HG03342 (cell line): ENCODE measurements around the gene TTC3.
"Not testable (repeated sequence)": the region's sequence is repeated elsewhere in the genome, so short reads cannot be mapped to it uniquely, and the experiment has no call there.

Experiments
- ATAC-seq: cut with Tn5 transposase; IDR thresholded peaks from one replicate; pipeline ENCODE4 v1.9.1; 2021; ENCODE audit warnings: mild to moderate bottlenecking, moderate library complexity; ENCODE audit not compliant: unreplicated experiment

TTC3 gene

DNA sequence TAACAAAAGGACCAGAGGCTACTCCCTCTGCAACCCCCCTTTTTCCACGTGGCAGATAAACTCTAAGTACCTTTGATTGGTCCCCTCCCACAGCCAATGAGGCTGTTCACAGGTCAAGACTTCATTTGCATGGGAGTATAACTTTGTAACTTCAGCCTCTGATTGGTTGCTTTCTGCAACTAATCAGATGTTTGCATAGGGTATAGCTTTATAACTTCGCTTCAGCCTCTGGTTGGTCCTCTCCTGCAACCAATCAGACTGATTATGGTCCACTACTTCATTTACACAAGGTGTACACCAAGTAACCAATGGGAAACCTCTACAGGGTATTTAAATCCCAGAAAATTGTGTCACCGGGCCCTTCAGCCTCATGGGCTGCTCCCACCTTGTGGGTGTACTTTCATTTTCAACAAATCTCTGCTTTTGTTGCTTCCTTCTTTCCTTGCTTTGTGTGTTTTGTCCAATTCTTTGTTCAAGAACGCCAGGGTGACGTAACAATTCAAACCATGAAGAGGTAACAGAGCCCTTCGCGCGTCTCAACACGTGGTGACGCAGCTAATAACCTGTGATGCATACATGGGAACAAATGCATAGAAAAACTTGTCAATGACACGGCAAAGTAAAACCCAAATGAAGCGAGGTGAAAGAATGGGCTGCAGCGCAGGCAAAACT lies 146.8 kb downstream of the TTC3 start:
- ATAC-seq, result no peak

- ATAC-seq, result peak; percentile 33
Observed at GRCh38 chr21:37220433-37220980, 147.5 kb downstream of the TTC3 start.

DNA sequence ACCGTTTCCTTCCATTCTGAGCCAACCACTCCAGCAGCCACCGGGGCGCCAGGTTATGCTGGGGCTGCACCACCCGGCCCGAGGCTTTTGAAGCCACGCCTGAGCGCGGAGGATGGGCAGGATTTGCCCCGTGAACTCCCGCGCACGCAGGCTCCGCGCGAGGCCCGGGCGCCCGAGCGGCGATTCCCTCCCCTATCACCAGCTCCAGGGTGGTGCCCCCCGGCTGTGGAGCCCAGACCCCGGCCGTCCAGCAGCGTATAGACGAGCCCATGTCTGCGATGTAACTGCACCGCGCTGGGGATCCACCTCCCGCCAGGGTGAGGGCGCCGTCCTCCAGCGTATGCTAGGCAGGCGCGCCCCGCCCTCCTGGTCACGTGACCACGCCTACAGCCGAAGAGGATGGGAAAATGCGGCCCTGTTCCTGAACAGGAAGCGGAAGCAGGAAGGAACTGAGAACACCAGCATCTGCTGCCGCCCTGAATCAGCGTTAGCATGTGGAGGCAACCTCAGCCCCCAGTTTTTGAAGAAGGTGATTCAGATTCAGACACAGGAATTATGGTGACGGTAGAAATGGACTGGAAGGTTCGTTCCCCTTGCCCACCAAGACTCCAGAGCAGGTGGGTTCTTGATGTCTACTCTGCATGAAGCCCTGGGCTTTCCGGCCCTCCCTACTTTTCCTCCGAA lies 148.1 kb downstream of the TTC3 start:
- peak; percentile 87 for ATAC-seq

DNA sequence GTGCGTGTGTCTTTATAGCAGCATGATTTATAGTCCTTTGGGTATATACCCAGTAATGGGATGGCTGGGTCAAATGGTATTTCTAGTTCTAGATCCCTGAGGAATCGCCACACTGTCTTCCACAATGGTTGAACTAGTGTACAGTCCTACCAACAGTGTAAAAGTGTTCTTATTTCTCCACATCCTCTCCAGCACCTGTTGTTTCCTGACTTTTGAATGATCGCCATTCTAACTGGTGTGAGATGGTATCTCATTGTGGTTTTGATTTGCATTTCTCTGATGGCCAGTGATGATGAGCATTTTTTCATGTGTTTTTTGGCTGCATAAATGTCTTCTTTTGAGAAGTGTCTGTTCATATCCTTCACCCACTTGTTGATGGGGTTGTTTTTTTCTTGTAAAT lies 149.2 kb downstream of the TTC3 start:
- not testable (repeated sequence) for ATAC-seq

GRCh38 chr21:37223804-37224345 lies 150.8 kb downstream of the TTC3 start:
- ATAC-seq, result no peak

GRCh38 chr21:37224861-37225839 lies 152.1 kb downstream of the TTC3 start:
- no peak for ATAC-seq

DNA sequence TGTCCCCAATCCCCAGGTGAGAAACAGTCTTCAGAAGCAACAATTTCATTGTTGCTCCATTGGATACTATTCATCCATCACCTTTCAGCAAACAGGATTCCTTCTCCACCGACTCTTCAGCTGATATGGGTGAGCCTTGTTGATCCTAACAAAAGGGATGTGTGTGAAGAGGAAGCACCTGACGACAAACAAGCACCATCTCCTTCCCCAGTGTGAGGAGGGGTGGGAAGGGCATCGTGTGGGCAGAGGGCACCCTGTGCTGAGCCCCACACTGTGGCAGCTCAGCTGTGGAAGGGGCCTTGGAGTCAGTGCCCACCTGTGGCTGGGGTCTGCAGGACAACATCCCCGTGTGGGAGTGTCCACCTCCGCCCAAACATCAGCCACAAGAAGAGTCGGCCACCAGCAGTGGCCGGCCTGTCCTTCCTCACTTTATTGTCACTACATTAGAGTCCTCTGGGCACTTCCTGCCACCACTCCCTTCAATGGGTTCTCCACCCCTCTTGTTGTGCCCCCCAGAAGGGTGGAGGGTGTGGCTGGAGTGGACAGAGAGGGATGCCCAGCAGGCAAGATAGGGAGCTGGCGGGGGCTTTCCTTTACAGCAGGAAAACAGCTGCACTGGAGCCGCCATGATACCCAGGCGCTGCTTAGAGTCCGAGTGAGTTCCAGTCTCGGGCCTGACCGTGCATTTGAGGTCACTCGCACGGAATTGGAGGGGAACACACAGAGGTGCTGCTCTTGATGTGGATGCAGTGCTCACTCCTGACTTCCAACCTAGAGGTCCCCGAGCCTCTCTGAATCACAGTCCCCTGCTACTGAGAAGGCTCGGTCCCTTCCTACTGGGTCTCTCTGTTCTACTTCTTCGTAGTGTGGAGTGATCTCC lies 153.2 kb downstream of the TTC3 start:
- no peak for ATAC-seq

GRCh38 chr21:37227071-37228002 lies 154.3 kb downstream of the TTC3 start:
- ATAC-seq, result no peak

GRCh38 chr21:37228003-37228400 lies 154.9 kb downstream of the TTC3 start:
- ATAC-seq, result no peak

DNA sequence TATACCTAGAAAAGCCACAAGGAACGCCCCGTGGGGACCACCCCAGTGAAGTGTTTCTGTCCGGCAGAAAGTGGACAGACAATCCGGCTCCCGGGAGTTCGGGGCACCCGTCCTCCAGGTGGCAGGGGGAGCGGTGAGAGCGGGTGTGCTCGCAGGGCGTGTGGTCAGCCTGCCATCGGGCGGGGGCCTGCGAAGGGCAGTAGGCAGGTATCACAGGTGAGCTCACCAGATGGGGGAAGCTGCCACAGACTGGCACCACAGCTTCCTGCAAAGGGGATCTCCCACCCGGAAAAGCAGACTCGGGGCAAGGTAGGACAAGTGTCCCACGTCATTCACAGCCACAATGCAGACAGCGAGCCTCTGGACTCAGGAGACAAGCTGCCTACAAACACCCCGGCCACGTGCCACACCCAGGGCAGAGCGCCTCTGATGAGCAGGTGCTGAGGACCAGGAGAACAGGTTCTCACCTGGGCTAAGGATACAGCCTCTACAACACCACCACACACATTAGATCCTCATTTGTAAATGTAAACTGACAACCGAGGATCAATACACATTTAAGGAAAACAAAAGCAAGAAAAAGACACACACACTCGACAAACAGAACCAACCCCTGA lies 157.7 kb downstream of the TTC3 start:
- no peak for ATAC-seq

DNA sequence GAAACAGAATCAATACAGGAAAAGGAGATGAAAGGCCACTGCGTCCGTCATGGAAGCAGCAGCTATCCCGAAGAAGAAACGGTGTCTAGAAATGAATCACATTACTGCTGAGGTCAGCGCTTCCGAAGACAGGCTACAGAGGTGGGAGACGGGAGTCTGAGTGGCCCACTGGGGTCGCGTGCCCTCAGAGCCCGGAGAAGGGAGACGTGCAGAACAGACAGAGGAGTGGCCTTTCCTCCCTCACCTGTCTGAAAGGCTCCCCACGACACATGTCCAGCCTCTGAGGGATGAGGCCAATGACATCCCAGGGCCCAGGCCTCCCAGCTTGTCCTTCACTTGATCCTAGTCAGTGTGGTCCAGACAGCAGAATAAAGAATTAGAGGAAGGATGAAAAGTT lies 158.2 kb downstream of the TTC3 start:
- no peak for ATAC-seq

GRCh38 chr21:37231671-37232070 lies 158.6 kb downstream of the TTC3 start:
- ATAC-seq, result no peak

- ATAC-seq, result no peak
Observed at GRCh38 chr21:37232274-37233018, 159.4 kb downstream of the TTC3 start.

DNA sequence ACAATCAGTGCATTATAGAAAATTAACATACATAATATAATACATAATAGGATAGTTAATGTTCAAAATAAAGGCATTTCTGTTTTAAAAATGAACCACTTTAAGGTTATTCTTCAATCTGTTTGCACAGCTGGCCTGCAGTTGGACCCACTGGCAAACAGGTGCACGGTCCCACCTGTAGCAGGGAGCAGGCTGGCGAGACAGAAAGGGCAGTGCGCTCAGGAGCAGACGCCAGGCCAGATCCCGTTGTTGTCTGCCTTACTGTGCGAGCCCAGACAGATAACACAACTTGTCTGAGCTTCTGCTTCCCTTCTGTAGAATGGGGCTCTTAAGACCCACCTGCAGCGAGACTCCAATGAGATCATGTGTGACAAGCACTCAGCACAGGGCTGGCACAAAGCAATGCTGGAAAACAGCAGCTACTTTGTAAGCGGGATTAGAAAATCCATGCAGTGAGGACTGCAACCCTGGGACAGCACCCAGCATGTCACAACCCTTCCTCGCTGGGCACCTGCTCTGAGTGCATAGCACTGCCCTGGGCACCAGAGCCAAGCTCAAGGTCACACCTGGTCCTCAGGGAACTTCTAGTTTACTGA lies 160.6 kb downstream of the TTC3 start:
- ATAC-seq, result no peak

- no peak for ATAC-seq
Observed at GRCh38 chr21:37237346-37237745, 164.3 kb downstream of the TTC3 start.

DNA sequence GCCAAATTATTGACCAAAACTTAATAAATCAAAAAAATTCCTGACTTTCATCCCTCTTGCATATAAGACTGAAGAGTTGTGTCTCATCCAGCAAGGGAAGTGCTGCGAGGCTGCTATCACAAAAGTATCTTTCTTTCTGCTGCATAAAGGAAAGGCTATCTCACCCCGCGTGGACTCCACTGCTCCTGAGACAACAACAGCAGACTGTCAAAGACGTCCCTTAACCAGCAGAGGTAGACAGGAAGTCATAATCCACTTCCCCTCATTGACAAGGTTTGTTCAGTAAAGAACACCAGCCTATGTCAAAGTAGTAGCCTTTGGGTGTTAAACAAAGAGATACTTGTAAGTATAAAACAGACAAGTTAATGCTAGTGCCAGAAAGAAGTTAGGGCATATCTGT lies 164.7 kb downstream of the TTC3 start:
- ATAC-seq, result no peak

DNA sequence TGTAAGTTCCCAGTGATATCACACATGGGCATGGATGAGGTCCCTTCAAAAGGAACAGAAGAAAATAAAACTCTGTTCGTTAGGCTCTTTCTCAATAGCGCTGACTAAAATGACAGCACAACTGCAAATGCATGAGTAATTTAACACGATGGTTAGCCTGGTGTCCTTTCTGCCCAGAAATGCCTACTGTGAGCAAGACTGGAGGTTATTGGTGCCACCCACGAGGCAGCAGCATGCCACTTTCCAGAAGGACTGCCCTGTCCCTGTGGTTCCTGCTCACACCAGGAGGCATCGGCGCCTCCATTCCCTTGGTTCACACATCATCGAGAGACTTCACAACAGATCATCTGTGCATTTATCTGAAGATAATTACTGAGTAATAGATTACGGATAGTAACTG lies 167.9 kb downstream of the TTC3 start:
- ATAC-seq, result no peak
